DND-41 (cell line): ENCODE measurements around the gene CAPN14.

Source experiments
- ATAC-seq: fragments of 200-7000 bp; cut with Tn5 transposase; 3 replicates; pipeline ENCODE4 v1.9.1; 2021; ENCODE audit warnings: low read depth; ENCODE audit not compliant: insufficient read depth
- DNase-seq: peaks from one replicate; pipeline ENCODE4 v3.0.0-alpha.2; 2020
- H2AFZ ChIP-seq: 2 replicates; pipeline ENCODE4 v1.6.0; 2012; ENCODE audit warnings: low read depth, low read length
- H3K27ac ChIP-seq: 2 replicates; pipeline ENCODE4 v1.5.1; 2012; ENCODE audit warnings: low read length, inconsistent platforms
- H3K27me3 ChIP-seq: fragments of 200-600 bp; sonication (generic); 2 replicates; pipeline ENCODE4 v1.6.0; 2012; ENCODE audit warnings: low read length, mild to moderate bottlenecking, inconsistent platforms; ENCODE audit not compliant: insufficient read depth, poor library complexity
- H3K36me3 ChIP-seq: 2 replicates; pipeline ENCODE4 v1.5.1; 2012; ENCODE audit warnings: low read length, inconsistent platforms; ENCODE audit not compliant: insufficient read depth
- H3K4me1 ChIP-seq: 2 replicates; pipeline ENCODE4 v1.5.1; 2012; ENCODE audit warnings: mild to moderate bottlenecking, low read length; ENCODE audit not compliant: insufficient read depth
- H3K4me2 ChIP-seq: 2 replicates; pipeline ENCODE4 v1.6.0; 2012; ENCODE audit warnings: mild to moderate bottlenecking, moderate library complexity, low read length, inconsistent platforms; ENCODE audit not compliant: insufficient read depth
- H3K4me3 ChIP-seq, 2 experiments: fragments of 200-600 bp in 1 of 2; shearing (Covaris generic) in 1 of 2; 2 replicates each; pipeline ENCODE4 v1.5.1; 2012 to 2016; ENCODE audit warnings: inconsistent platforms in 2 of 2, low read length in 2 of 2, mild to moderate bottlenecking in 2 of 2, low read depth in 1 of 2, moderate library complexity in 1 of 2
- H3K79me2 ChIP-seq: 2 replicates; pipeline ENCODE4 v1.6.0; 2012; ENCODE audit warnings: low read length, inconsistent platforms; ENCODE audit not compliant: insufficient read depth
- H3K9ac ChIP-seq: 2 replicates; pipeline ENCODE4 v1.6.0; 2012; ENCODE audit warnings: low read depth, mild to moderate bottlenecking, inconsistent platforms, low read length, moderate library complexity
- H3K9me3 ChIP-seq: 2 replicates; pipeline ENCODE4 v1.5.1; 2012; ENCODE audit warnings: low read length, moderate library complexity, mild to moderate bottlenecking, inconsistent platforms; ENCODE audit not compliant: insufficient read depth, severe bottlenecking
- H4K20me1 ChIP-seq: 2 replicates; pipeline ENCODE4 v1.6.0; 2012; ENCODE audit warnings: low read length; ENCODE audit not compliant: insufficient read depth
- EZH2 ChIP-seq: IDR thresholded peaks from 3 replicates; pipeline ENCODE4 v1.6.1; 2012; ENCODE audit warnings: borderline replicate concordance, low read depth, mild to moderate bottlenecking, moderate library complexity, low read length, inconsistent platforms; ENCODE audit not compliant: severe bottlenecking
- TF ChIP-seq, protein P1 (sequence below): IDR thresholded peaks from 2 replicates; pipeline ENCODE4 v1.5.1; 2012; ENCODE audit warnings: borderline replicate concordance, low read length, moderate library complexity, mild to moderate bottlenecking; ENCODE audit not compliant: poor library complexity, severe bottlenecking; ENCODE audit errors: extremely low read depth

Gene CAPN14

DNA sequence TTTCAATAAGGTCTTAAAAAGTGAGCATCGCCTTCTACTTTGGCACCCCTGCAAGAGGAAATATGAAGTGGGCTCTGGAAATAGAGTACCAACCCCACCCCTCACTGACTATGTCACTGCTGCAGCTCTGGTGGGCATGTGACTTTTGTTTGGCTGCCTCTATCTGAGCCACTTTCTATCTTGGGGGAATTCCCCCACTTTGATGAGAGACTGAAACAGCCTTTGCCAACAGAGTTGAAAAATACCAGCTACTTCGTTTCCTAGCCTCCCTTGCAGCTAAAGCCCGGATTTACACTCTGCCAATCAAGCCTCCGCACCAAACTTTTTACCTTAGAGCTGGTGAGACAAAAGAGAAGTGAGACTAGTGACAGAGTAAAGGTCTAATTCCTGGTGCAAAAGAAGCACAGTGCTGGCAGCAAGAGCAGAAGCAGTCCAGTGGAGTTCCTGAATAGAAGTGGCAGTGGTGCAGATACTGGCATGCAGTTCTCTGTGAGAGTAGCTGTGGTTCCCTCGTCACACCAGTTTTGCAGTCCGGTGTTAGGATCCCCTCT, 67.1 kb downstream of the CAPN14 start:
- ATAC-seq = no peak
- no peak overlapping the region for H3K27ac ChIP-seq
- H4K20me1 ChIP-seq = no peaks in the 10 kb centered on the region; the same call in 1 of the 2 replicates
- H3K4me1 ChIP-seq = no peaks in the 10 kb centered on the region
- no peaks in the 10 kb centered on the region for H3K27me3 ChIP-seq
- no peaks in the 10 kb centered on the region for H3K9me3 ChIP-seq
- H2AFZ ChIP-seq = no peak overlapping the region
- H3K4me3 ChIP-seq = no peak overlapping the region
- DNase-seq = no peak
- no peaks in the 10 kb centered on the region for H3K79me2 ChIP-seq
- H3K4me2 ChIP-seq = no peak overlapping the region
- H3K36me3 ChIP-seq = no peaks in the 10 kb centered on the region
- TF ChIP-seq, protein P1, sequence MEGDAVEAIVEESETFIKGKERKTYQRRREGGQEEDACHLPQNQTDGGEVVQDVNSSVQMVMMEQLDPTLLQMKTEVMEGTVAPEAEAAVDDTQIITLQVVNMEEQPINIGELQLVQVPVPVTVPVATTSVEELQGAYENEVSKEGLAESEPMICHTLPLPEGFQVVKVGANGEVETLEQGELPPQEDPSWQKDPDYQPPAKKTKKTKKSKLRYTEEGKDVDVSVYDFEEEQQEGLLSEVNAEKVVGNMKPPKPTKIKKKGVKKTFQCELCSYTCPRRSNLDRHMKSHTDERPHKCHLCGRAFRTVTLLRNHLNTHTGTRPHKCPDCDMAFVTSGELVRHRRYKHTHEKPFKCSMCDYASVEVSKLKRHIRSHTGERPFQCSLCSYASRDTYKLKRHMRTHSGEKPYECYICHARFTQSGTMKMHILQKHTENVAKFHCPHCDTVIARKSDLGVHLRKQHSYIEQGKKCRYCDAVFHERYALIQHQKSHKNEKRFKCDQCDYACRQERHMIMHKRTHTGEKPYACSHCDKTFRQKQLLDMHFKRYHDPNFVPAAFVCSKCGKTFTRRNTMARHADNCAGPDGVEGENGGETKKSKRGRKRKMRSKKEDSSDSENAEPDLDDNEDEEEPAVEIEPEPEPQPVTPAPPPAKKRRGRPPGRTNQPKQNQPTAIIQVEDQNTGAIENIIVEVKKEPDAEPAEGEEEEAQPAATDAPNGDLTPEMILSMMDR = no peak
- no peak for TF ChIP-seq EZH2
- no peak overlapping the region for H3K9ac ChIP-seq

DNA sequence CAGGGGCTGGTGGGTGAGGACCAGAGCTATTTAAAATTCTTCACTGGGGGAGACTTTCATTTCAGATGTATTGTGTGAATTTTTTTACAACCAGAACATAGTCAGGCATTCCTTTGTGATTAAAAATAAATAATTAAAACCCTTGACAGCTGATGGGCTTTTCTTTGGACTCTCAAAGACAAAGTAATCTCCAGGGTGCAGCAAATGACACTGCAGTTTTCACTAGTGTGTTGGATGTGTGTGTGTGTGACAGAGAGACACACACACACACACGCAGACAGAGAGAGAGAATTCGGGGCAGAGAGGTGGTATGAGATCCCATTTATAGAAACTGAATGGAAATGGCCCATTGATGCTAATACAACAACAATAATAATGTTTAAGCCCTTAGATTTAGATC, 68.8 kb downstream of the CAPN14 start:
- no peaks in the 10 kb centered on the region for H3K36me3 ChIP-seq
- H2AFZ ChIP-seq = no peak overlapping the region
- H4K20me1 ChIP-seq = no peaks in the 10 kb centered on the region; the same call in 1 of the 2 replicates
- H3K4me3 ChIP-seq = no peak overlapping the region
- DNase-seq (no peak), ATAC-seq (no peak)
- H3K4me1 ChIP-seq = no peaks in the 10 kb centered on the region
- no peak overlapping the region for H3K9ac ChIP-seq
- H3K27me3 ChIP-seq = peaks cover 3% of the 10 kb centered on the region
- no peaks in the 10 kb centered on the region for H3K9me3 ChIP-seq
- H3K4me2 ChIP-seq = no peak overlapping the region
- no peak for TF ChIP-seq EZH2
- TF ChIP-seq, protein P1 = no peak
- no peak overlapping the region for H3K27ac ChIP-seq
- no peaks in the 10 kb centered on the region for H3K79me2 ChIP-seq

DNA sequence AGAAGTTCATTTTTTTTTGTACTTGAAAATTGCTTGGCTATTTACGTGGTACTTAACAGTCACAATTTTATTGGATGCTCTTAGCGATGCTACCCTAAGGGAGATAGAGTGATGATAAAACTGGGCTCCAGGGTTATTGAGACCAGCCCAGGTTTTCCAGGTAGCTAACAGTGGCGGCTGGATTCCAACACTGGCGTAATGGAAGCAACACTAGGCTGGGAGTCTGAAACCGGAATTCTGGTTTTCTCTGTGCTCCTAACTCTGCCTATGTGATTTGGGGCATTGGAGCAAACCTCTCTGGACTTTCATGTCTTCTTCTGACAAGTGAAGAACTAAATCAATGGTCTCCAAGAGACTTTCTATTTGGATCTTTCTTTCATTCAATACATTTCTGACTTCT, 69.7 kb downstream of the CAPN14 start:
- DNase-seq = no peak
- H3K4me1 ChIP-seq = no peaks in the 10 kb centered on the region
- no peaks in the 10 kb centered on the region for H3K36me3 ChIP-seq
- TF ChIP-seq EZH2 = no peak
- TF ChIP-seq, protein P1 = no peak
- no peak overlapping the region for H3K4me2 ChIP-seq
- no peak overlapping the region for H3K27ac ChIP-seq
- no peaks in the 10 kb centered on the region for H3K9me3 ChIP-seq
- no peaks in the 10 kb centered on the region for H4K20me1 ChIP-seq
- H3K27me3 ChIP-seq = peaks cover 3% of the 10 kb centered on the region
- H3K4me3 ChIP-seq = no peak overlapping the region
- ATAC-seq = no peak
- no peak overlapping the region for H2AFZ ChIP-seq
- no peak overlapping the region for H3K9ac ChIP-seq
- no peaks in the 10 kb centered on the region for H3K79me2 ChIP-seq
